ENCODE measurements around the gene TAX1BP3.
"Not testable (repeated sequence)": the region's sequence is repeated elsewhere in the genome, so short reads cannot be mapped to it uniquely, and the experiment has no call there.

TAX1BP3 gene

DNA sequence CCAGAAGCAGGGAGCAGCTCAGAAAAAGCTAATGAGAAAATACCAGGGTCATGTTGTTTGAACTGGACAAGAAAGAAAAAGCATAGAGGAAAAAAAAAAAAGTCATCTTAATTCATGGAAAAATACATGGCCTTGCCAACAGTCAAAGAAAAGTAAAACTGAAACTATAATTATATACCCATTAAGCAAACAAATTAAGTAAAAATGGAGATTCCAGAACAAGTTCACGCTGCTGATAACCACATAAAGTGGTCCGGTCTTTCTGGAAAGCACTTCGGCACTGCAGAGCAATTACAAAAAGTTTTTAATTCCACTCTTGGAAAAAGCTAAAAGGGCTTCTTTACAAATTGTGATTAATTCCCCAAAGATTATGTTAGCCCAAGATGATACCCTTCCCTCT is 40.0 kb upstream of the TAX1BP3 start:
- Histone ChIP-seq H3K9ac (ENCODE audit: low read length) (0 out of 2 replicates have a peak overlapping the region, but pooled peaks have one; percentile 4), H4K20me1 (ENCODE audit: insufficient read depth, low read length) (no peaks in the 10 kb centered on the region), H3K36me3 (replicated peaks; ENCODE audit: low read depth, low read length) (peaks cover 2% of the 10 kb centered on the region), H3K9me3 (ENCODE audit: insufficient read depth, low read length) (no peaks in the 10 kb centered on the region), H3K79me2 (ENCODE audit: low read length) (no peaks in the 10 kb centered on the region), H3K27me3 (ENCODE audit: low read depth, low read length) (no peaks in the 10 kb centered on the region), H3K4me3 (ENCODE audit: low read length) (peak overlapping the region; percentile 44; the same call in 1 of the 2 replicates), H3K4me2 (ENCODE audit: low read length) (peak overlapping the region; percentile 41), H2AFZ (ENCODE audit: low read depth, low read length) (no peak overlapping the region), H3K4me1 (ENCODE audit: low read length) (peaks cover 48% of the 10 kb centered on the region), H3K27ac (ENCODE audit: low read length) (no peak overlapping the region)
- TF ChIP-seq EZH2phosphoT487 (IDR thresholded peaks at IDR 0.05; ENCODE audit: low read depth): no peak
- TF ChIP-seq, protein P1, sequence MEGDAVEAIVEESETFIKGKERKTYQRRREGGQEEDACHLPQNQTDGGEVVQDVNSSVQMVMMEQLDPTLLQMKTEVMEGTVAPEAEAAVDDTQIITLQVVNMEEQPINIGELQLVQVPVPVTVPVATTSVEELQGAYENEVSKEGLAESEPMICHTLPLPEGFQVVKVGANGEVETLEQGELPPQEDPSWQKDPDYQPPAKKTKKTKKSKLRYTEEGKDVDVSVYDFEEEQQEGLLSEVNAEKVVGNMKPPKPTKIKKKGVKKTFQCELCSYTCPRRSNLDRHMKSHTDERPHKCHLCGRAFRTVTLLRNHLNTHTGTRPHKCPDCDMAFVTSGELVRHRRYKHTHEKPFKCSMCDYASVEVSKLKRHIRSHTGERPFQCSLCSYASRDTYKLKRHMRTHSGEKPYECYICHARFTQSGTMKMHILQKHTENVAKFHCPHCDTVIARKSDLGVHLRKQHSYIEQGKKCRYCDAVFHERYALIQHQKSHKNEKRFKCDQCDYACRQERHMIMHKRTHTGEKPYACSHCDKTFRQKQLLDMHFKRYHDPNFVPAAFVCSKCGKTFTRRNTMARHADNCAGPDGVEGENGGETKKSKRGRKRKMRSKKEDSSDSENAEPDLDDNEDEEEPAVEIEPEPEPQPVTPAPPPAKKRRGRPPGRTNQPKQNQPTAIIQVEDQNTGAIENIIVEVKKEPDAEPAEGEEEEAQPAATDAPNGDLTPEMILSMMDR (IDR thresholded peaks at IDR 0.05; ENCODE audit: low read depth, low read length): no peak

DNA sequence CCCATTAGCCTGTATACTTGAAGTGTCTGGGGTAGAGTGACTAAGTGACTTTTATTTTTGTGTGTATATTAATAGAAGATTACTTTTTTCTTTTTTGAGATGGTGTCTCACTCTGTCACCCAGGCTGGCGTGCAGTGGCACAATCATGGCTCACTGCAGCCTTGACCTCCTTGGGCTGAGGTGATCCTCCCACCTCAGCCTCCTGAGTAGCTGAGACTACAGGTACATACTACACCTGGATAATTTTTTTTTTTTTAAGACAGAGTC is 37.3 kb upstream of the TAX1BP3 start:
- not testable (repeated sequence) for H3K4me3 ChIP-seq (ENCODE audit: low read length); H3K27ac ChIP-seq (ENCODE audit: low read length); H3K4me2 ChIP-seq (ENCODE audit: low read length); H2AFZ ChIP-seq (ENCODE audit: low read depth, low read length); H3K9me3 ChIP-seq (ENCODE audit: insufficient read depth, low read length); H3K79me2 ChIP-seq (ENCODE audit: low read length); H3K36me3 ChIP-seq (replicated peaks; ENCODE audit: low read depth, low read length); H4K20me1 ChIP-seq (ENCODE audit: insufficient read depth, low read length); H3K9ac ChIP-seq (ENCODE audit: low read length); H3K27me3 ChIP-seq (ENCODE audit: low read depth, low read length)
- H3K4me1 ChIP-seq (ENCODE audit: low read length): peaks cover 28% of the 10 kb centered on the region

DNA sequence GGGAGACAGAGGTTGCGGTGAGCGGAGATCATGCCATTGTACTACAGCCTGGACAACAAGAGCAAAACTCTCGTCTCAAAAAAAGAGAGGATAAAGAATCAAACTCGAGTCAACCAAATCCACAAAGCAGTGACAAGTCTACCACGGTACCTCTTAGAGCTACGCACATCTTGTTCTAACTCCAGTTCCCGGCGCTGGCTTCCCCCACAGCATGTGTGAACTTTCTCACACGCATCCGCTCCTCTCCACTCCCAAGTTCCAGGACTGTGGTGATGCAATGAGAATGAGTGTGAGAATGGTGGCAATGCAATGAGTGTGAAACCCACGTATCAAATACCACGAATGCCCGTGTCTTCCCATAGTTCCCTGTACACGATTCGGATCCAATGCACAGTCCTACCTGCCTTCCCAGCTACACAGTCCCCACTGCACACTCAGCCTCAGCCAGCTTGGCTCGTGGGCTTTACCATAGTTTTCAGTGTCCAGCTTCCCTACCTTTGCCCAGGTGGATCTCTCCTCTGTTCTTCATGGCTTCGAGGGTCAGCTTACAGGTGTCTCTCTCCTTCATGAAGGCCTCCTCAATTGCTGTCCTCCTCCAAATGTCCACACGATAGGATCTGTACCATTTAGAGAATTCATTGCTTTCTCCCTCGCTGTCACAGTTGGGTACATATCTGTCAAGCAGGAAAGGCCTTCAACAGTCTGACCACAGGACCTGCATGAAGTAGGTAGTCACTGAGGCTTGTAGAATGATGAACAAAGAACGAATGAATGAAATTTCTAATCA is 36.7 kb upstream of the TAX1BP3 start:
- Histone ChIP-seq H3K27me3 (ENCODE audit: low read depth, low read length) (no peaks in the 10 kb centered on the region), H3K36me3 (replicated peaks; ENCODE audit: low read depth, low read length) (no peaks in the 10 kb centered on the region), H4K20me1 (ENCODE audit: insufficient read depth, low read length) (no peaks in the 10 kb centered on the region), H3K9me3 (ENCODE audit: insufficient read depth, low read length) (no peaks in the 10 kb centered on the region), H3K4me1 (ENCODE audit: low read length) (peaks cover 24% of the 10 kb centered on the region), H3K9ac (ENCODE audit: low read length) (no peak overlapping the region), H3K4me2 (ENCODE audit: low read length) (no peak overlapping the region), H3K4me3 (ENCODE audit: low read length) (no peak overlapping the region), H2AFZ (ENCODE audit: low read depth, low read length) (no peak overlapping the region), H3K27ac (ENCODE audit: low read length) (no peak overlapping the region), H3K79me2 (ENCODE audit: low read length) (no peaks in the 10 kb centered on the region)
- TF ChIP-seq EZH2phosphoT487 (IDR thresholded peaks at IDR 0.05; ENCODE audit: low read depth): no peak
- TF ChIP-seq, protein P1 (IDR thresholded peaks at IDR 0.05; ENCODE audit: low read depth, low read length): no peak

DNA sequence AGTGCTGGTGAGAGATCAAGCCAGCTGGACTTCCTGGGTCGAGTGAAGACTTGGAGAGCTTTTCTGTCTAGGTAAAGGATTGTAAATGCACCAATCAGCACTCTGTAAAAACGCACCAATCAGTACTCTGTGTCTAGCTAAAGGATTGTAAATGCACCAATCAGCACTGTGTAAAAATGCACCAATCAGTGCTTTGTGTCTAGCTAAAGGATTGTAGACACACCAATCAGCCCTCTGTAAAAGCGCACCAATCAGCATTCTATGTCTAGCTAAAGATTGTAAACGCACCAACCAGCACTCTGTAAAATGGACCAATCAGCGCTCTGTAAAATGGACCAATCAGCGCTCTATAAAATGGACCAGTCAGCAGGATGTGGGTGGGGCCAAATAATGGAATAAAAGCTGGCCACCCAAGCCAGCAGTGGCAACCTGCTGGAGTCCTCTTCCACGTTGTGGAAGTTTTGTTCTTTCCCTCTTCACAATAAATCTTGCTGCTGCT is 33.7 kb upstream of the TAX1BP3 start:
- H3K4me2 ChIP-seq (ENCODE audit: low read length); H3K9me3 ChIP-seq (ENCODE audit: insufficient read depth, low read length); H4K20me1 ChIP-seq (ENCODE audit: insufficient read depth, low read length); H3K4me3 ChIP-seq (ENCODE audit: low read length); H3K9ac ChIP-seq (ENCODE audit: low read length); H3K4me1 ChIP-seq (ENCODE audit: low read length); H3K27ac ChIP-seq (ENCODE audit: low read length); H2AFZ ChIP-seq (ENCODE audit: low read depth, low read length); H3K79me2 ChIP-seq (ENCODE audit: low read length); H3K27me3 ChIP-seq (ENCODE audit: low read depth, low read length); H3K36me3 ChIP-seq (replicated peaks; ENCODE audit: low read depth, low read length): not testable (repeated sequence)

DNA sequence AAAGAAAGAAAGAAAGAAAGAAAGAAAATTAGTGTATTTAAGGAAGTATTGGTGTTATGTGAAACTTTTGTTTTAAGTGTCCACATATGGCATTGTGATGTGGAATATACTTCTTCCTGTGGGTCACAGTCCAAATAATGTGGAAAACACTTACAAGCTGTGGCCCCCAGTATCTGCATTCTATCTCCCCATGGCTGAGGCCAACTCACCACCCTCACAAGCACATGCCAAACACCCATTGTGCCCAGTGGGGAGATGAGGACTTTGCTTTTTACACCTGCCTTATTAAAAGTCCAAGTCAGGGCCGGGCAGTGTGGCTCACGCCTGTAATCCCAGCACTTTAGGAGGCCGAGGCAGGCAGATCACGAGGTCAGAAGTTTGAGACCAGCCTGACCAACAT is 31.6 kb upstream of the TAX1BP3 start:
- no peak overlapping the region for H2AFZ ChIP-seq (ENCODE audit: low read depth, low read length)
- no peaks in the 10 kb centered on the region for H3K36me3 ChIP-seq (replicated peaks; ENCODE audit: low read depth, low read length)
- peaks cover 7% of the 10 kb centered on the region for H3K4me1 ChIP-seq (ENCODE audit: low read length)
- no peak overlapping the region for H3K4me3 ChIP-seq (ENCODE audit: low read length)
- no peak overlapping the region for H3K4me2 ChIP-seq (ENCODE audit: low read length)
- H3K9ac ChIP-seq (ENCODE audit: low read length): no peak overlapping the region
- H4K20me1 ChIP-seq (ENCODE audit: insufficient read depth, low read length): no peaks in the 10 kb centered on the region
- no peaks in the 10 kb centered on the region for H3K9me3 ChIP-seq (ENCODE audit: insufficient read depth, low read length)
- H3K79me2 ChIP-seq (ENCODE audit: low read length): peaks cover 12% of the 10 kb centered on the region
- no peaks in the 10 kb centered on the region for H3K27me3 ChIP-seq (ENCODE audit: low read depth, low read length)
- TF ChIP-seq, protein P1 (IDR thresholded peaks at IDR 0.05; ENCODE audit: low read depth, low read length): no peak
- TF ChIP-seq EZH2phosphoT487 (IDR thresholded peaks at IDR 0.05; ENCODE audit: low read depth): no peak
- H3K27ac ChIP-seq (ENCODE audit: low read length): no peak overlapping the region

Measured in OCI-LY3 (cell line).